HG02852 (cell line): ENCODE results near the gene KCTD1.

ENCODE experiments used
- ATAC-seq: cut with Tn5 transposase; IDR thresholded peaks from one replicate; pipeline ENCODE4 v1.9.1; 2021; ENCODE audit warnings: mild to moderate bottlenecking, moderate library complexity; ENCODE audit not compliant: unreplicated experiment

Gene KCTD1

DNA sequence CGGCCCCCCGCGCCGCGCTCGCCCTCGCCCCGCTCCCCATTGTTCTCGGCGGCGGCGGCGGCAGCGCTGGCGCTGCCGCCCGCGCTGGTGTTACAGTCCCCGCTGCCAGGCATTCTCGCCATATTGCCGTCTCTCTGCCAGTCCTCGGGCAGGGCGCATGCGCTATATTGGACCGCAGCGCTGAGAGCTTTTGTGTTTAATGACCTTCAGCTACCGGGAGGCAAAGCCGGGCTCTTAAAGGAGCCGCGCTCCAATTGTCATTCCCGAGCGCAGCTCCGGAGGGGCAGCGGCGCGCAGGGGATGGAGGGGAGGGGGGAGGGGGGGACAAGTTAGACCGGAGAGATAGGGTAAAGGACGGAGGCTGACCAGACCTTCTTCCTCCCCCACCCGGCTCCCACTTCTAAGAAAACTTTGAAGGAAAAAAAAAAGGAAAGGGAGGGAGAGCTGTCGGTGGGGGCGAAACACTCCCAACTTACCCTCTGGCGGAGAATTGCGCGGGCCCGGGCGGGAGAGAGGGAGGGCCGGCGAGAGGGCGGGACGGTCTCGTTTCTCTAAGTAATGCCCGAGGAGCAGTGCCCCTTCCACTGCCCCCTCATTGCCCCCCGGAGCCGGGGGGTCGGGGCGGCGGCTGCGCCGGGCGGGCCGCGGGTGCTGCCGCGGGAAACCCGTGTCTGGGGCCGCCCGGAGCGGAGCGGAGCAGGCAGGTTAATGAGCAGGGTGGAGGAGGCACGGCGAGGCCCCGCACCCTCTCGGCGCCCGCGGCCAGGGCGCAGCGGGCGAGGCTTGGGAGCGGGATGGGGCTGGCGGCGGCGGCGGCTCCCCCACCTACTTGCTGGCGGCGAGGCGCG, at the start of gene KCTD1:
Gene KCTD1 (minus strand): TSS at position 139 of the 848 bp plus-strand sequence. CDS start 17 bp downstream, at position 122.
- ATAC-seq = peak; percentile 41

DNA sequence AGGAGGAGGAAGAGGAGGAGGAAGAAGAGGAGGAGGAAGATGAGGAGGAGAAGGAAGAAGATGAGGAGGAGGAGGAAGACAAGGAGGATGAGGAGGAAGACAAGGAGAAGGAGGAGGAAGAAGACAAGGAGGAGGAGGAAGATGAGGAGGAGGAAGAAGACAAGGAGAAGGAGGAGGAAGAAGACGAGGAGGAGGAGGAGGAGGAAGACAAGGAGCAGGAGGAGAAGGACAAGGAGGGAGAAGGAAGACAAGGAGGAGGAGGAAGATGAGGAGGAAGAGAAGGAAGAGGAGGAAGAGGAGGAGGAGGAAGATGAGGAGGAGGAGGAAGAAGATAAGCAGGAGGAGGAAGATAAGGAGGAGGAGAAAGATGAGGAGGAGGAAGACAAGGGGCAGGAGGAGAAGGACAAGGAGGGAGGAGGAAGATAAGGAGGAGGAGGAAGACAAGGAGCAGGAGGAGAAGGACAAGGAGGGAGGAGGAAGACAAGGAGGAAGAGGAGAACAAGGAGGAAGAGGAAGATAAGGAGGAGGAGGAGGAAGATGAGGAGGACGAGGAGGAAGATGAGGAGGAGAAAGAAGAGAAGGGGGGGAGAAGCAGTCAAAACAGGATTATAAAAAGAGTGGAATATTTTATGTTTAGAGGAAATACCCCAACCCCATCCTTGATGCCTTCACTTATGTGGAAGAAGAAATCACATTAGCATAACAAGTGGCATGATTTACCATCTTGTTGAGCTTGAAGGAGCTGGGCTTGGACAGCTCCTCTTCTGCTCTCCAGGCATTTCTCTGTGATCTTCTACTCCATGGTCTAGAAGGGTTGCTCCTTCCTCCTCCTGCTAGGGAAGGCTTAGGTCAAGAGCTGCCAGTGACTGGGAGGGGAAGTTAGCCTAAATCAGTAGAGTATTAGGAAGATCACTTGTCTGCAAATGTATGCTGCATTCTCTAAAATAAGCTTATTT, 45.3 kb upstream of the KCTD1 start:
- ATAC-seq = no peak

DNA sequence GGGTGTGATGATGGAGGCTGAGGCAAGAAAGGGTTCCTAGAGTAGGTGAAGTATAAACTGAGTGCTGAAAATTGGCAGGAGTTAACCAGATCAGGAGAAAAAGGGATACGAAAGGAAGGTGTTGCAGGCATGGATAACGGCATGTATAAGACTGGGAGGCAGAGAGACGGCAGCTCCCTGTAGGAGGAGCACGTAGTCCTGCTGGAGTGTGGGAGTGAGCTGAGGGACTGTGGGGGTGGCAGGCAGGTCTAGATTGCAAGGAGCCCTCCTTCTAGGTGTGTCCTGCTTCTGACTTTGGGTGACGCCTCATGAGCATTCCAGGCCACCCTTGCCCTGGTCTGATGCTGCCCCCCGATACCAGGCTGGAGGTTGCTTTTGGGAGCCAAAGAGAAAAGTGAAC, 36.4 kb upstream of the KCTD1 start:
- ATAC-seq = no peak

DNA sequence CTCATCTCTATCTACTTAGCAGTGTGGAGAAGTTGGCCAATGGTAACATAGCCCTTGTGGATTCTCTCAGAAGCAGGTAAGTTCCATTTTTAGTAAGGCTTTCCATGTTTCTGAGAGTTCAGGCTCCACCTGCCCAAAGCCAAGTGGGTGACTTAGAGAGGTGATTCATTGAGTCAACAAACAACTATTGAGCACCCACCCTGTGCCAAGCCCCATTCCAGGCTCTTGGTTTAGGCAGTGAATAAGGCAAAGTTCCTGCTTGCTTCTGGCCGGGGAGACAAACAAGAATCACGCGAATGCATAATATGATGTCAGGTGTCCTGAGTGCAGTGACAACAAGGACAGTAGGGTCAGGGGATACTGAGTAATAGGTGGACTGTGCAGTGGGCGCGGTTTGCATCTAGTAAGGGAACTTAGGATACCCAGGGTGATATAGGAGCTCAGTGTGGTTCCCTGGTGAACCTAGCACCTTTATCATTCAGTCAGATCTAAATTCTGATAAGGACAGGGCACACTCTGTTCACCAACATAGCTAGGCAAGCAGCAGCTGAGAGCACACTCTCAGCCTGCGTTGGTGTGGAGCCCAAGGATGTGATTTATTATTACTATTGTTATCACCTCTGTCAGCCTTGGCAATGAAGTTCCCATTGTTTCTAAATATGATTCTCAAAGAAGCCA, 31.7 kb upstream of the KCTD1 start:
- ATAC-seq = no peak

DNA sequence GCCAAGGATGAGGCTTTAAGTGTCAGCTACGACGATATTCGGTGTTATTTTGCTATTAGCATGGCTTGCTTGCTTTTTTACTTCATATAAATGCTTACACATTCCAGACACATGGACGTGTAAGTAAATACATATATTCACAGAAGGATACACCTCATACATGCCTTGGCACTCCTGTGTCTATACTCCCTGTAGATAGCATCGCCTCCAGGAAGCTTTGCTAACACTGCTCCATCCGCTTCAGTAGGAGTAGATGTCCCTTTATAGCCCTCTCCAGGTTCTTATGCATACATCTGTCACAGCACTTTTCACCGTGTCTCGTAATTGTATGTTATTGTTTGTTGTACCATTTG, 27.5 kb upstream of the KCTD1 start:
- no peak for ATAC-seq

DNA sequence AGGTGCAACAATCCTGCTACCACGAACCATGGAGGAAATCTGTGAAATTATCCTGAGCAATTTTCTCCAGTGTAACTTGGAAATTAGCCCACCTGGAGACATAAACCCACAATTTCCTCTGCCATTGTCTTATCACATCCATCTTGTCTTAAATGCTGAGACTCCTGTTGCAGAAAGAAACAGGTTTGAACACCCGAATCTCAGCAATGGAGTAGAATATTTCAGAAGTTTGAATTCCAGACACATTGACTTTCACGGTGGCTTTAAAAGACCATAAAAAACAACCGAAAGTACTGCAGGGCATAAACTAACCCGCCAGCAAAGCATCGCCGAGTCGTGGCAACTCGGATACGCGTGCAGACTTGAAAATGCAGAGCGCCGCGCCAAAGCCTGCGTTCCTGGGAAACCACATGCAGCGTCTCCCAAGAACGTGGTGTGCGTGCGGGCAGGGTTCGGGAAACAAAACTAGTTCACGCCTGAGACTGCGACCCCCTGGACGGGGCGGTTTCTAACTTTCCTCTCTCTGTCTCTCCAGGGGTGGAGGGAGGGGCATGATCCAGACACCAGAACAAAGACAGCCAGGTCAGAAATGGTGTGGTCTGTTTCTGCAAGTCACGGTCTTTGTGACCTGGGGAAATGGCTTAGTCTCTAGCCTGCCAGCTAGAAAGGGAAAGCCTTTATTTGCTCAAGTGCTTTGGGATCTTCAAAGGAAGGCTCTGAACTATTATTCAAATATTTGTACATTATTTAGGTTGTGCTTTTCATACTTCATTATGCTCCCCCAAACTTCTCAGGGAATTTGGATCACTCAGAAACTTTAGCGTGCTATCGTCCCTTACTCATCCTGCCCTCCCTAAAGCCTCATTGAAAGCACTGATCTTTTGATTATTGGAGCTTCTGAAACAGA, 26.9 kb upstream of the KCTD1 start:
- ATAC-seq = no peak

DNA sequence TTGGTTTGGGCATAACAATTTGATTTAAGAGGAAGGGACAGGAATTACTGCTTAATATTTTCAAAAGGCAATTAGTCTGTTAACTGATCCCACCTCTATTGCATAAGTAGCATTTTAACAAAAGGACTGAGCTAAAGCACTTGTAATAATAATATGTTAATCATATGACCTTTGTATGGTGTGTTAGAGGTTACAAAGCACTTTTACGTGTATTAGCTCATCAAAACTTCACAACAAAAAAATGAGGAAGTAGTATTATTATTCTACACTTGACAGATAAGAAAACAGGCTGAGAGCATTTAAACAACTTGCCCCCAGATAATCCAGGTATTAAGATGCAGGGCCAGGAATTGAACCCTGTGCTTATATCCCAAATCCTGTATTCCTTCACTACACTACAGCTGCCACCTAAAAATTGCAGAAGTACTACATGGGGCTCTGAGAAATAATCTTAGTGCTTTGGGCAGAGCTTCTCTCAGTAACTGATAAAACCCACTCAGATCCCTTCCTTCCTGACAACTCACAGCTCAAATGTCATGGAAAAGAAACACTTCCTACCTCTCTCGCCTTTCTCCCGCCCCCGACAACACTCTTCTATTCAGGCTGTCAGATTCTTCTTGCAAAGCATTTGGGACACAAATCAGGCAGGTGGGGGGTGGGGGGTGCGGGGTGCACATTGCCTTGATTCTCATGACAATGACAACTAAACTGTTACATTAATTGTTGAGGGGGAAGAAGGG, 20.7 kb upstream of the KCTD1 start:
- ATAC-seq = no peak

DNA sequence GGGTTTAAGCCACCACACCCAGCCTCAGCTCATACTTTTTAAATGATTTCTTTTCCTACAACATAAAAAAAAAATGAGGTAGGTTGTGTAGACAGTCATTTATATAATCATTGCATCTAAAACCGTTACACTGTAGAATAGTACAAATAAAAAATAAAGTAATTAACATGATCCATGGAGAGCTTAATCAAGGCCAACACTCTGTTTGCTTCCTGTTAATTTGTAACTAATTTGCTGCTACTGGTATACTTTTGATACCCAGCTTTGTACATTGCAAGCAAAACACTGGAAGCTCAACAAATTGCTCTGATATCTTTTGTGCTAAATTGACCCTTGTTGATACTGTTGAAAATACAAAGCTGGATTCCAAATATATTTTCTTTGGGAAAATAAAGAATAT, 20.2 kb upstream of the KCTD1 start:
- no peak for ATAC-seq

DNA sequence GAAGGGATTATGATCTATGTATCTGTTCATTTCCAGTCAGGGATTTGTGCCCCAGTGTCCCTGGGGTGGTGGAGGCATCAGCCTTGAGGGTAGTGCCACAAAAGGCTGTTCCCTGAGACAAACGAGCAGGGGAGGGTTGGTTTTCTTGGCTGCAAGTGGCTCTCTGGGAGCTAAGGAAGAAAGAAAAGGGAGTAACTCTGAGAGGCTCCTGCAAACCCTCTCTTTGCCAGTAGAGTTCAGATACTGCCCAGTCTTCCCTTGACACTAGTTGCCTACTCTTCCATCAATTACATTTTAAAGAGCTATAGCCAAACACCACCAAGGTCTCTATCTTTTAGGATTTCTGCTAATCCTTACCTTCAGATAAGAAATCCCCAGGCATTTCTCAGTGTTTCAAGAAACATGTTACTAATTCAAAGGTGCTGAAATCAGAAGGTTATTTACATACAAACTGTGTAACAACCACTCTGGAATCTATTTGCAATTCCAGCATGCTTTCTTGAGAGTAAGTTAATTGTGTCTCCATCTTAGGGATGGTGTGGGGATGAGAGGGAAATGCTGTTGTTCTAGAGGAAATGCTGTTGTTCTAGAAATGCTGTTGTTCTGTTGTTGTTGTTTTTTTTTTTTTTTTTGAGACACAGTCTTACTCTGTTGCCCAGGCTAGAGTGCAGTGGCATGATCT, 18.7 kb upstream of the KCTD1 start:
- ATAC-seq = no peak

DNA sequence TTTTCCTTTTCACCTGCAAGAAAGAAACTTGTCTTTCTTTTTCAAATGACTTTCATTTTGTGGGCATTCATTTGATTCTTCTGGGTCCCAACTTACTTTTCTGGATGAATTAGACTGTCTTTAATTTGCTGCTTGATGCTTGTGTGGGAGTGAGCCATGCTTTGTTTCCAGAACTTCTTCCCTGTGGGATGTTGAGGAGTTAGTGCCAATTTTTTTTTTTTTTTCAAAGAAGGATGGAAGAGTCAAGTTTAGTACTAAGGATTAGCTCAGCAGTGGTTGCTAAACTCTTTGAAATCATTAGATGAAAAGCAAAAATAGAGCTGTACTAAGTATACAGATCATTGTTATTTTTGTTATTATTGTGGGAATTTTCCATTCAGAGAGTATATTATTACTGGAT, 17.2 kb upstream of the KCTD1 start:
- no peak for ATAC-seq

DNA sequence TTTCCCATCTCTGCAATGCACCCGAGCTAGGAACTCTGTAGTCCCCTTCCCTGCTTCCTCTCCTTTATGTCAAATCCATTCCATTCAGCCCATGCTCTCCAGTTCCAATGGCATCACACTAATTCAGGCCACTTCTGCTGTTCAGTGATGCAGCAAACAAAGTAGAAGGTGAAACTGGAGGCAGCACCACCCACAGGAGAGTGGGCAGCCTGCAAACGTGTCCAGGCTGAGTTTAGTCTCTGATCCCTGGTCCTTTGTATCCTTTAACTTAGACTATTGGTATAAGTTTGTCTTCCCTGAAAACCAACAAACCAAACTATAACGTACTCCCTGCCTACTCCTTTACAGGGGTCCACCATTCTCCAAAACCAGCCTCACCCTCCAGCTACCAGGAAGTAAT, 14.7 kb upstream of the KCTD1 start:
- no peak for ATAC-seq

DNA sequence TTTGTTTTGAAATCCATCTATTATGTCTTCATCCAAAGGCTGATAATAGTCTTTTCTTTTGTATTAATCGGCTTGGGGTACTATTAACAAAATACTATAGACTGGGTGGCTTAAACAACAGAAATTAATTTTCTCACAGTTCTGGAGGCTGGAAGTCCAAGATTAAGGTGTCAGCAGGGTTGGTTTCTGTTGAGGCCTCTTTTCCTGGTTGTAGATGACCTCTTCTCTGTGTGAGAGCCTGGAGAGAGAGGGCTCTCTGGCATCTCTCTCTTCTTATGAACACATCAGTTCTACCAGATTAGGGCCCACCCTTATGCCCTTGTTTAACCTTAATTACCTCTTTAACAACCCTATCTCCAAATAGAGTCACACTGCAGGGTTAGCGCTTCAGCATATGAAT, 14.2 kb upstream of the KCTD1 start:
- ATAC-seq = no peak

DNA sequence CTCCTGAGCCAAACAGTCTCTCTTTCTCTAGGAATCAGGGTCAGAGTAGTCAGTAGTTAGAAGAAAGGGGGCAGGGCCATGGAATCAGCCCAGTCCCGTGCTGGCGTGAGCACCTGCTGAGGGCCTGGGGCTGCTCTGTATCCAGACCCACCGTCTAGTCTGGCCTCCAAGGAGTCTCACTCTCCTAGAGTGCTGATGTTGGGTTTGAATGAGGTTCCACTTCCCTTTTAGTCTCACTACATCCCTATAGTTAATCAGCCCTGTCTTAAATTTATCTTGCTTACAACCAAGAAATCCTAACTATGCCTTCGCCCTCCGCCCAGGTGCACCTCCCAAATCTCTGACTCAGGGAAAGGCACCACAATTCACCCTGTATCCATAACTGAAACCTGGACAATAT, 13.4 kb upstream of the KCTD1 start:
- no peak for ATAC-seq

DNA sequence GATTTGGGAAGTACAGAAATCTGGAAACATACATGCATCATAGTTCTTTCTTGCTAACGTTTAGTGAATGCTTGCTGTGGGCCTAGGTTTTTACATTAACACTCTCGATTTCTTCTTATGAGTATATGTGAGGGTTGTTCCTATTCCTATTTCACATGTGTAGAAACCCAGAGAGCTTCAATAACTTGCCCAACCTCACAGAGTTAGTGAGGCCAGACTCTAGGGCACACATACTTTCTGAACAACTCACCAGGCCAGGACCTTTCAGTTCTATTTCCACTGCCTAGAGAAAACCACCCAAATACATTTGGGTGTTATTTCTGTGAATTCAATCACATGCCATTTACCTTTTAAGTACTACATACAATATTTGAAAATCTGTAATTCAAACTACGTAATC, 8.2 kb upstream of the KCTD1 start:
- ATAC-seq = peak; percentile 80

DNA sequence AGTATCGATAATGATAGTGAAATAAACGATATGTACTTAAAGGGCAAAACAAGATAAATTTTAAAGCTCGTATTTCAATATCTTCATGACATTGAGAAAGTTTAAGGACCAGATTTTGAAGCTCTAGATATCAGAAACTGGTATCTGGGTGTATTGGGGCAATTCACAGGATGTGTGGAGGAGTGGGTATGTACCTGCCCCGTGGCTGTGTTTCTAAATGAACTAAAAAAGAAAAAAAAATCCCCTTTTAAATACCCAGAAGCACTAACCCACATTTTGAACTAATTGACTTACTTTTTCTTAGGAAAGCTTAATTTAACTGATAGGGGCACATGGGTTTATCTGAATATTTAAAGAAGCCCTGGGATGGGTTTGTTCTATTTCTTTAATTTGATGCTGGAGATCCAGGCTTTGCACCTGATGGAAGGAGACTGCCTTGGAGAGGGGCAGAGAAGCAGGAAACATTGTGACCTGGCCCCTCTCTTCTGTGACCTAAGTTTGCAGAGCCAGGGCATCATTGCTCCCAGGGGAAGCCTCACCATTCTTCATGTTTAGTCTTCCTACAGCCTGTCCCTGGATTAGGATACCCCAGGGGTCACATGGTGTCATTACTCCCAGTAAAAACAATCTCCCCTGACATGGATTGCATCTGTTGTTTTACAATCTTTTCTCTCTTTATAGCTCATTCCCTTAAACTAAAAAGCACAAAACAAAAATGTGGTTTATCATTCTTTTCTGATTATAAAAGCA, 7.6 kb upstream of the KCTD1 start:
- no peak for ATAC-seq

DNA sequence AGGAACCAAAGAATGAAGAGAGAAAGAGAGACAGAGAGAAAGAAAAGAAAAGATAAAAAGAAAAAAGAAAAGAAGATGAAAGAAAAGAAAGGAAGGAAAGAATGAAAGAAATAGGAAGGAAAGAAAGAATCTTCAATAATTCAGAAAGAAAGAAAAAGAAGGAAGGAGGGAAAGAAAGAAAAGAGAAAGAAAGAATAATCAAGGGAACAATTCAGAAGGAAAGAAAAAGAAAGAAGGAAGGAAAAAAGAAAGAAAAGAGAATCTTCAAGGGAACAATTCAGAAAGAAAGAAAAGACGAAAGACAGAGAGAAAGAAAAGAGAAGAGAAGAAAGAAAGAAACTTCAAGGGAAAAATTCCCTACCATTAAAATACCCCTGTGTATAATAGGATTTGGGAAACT, 5.6 kb upstream of the KCTD1 start:
- ATAC-seq = no peak

DNA sequence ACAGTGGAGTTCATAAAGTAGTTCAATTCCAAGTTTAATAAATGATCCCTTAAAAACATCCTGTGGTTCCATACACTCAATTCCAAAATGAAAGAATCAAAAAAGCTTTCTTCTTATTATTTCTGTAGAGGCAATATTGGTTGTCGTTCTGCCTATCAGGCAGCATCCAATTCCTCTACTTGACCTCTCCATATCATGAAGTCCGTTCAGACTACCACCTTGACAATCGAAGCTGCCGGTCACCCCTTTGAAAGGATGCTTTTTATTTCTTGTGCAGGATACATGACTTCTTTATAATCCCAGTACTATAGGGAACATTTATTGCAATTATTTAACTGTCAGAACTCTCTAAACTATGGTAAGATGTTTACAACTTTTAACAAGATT, 3.3 kb upstream of the KCTD1 start:
- ATAC-seq = no peak

DNA sequence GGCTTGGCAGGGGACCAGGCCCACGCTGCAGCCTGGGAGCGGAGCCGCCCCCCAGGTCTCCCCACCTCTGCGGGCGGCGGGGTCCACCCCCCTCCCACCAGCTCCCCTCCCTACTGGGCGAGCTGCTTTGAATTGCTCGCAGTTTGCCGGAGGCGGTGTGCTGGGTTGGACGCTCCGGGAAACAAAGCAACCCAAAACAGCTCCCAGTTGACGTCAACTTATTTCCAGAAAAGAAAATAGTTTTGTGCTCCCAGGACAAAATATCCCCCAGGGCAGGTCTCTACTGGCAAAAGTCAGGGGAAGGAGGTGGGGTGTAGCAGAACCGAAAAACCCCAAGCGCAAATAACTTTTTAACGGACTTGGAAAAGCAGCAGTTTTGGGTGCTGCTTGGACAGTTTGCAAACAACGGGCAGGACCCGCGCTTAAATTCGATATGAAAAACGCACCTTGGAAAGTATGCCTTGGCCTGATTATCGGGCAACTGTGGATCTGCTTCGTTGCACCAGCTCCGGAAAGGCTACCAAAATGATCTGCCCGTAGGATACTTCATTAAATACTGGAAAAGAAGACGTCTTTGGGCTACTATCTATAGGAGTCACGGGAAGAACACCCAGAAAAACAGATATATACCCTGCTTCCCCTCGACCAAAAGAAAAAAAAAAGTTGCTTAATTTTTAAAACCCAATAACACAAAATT, 2.8 kb upstream of the KCTD1 start:
- no peak for ATAC-seq
